Measurements from ENCODE around the gene ORAI3. TPM values are rescaled to one million over a fixed set of nuclear protein-coding genes. Genes with fewer than 3 reads are reported as not detected.

The ORAI3 gene
- total RNA-seq, 1 donor from 2014 or later, result 26.2 TPM

- no peak overlapping the region for H3K4me3 Mint-ChIP-seq
- H3K9me3 Mint-ChIP-seq, result no peaks in the 10 kb centered on the region
- no peak for TF ChIP-seq CTCF (IDR thresholded peaks at IDR 0.05; ENCODE audit: unreplicated experiment)
- no peak overlapping the region for H3K27ac Mint-ChIP-seq
- no peaks in the 10 kb centered on the region for H3K27me3 Mint-ChIP-seq (ENCODE audit: low read depth)
- H3K4me1 Mint-ChIP-seq, result peaks cover 5% of the 10 kb centered on the region
- DNase-seq (ENCODE audit: low spot score in 2 of 2, unreplicated experiment in 2 of 2), result no peak
- peaks cover 17% of the 10 kb centered on the region for H3K36me3 Mint-ChIP-seq
Observed at GRCh38 chr16:30983289-30983889, 34.5 kb downstream of the ORAI3 start.

GRCh38 chr16:30983898-30984610 lies 35.2 kb downstream of the ORAI3 start:
- Mint-ChIP-seq H3K4me3 (no peak overlapping the region), H3K27me3 (ENCODE audit: low read depth) (no peaks in the 10 kb centered on the region), H3K27ac (no peak overlapping the region), H3K4me1 (peaks cover 5% of the 10 kb centered on the region), H3K9me3 (no peaks in the 10 kb centered on the region), H3K36me3 (peaks cover 12% of the 10 kb centered on the region)
- TF ChIP-seq CTCF (IDR thresholded peaks at IDR 0.05; ENCODE audit: unreplicated experiment), result no peak
- no peak for DNase-seq (ENCODE audit: low spot score in 2 of 2, unreplicated experiment in 2 of 2)

- DNase-seq (ENCODE audit: low spot score in 2 of 2, unreplicated experiment in 2 of 2), result peak; percentile 85 to 96
- peak; percentile 97 for TF ChIP-seq CTCF (IDR thresholded peaks at IDR 0.05; ENCODE audit: unreplicated experiment)
- Mint-ChIP-seq H3K4me1 (peaks cover 5% of the 10 kb centered on the region), H3K27ac (peak within 1 kb of the TSS; percentile 64), H3K9me3 (no peaks in the 10 kb centered on the region), H3K27me3 (ENCODE audit: low read depth) (no peaks in the 10 kb centered on the region), H3K36me3 (peaks cover 12% of the 10 kb centered on the region), H3K4me3 (peak within 1 kb of the TSS; percentile 63)
Observed at GRCh38 chr16:30984669-30985400, 36.0 kb downstream of the ORAI3 start, which contains the start of gene HSD3B7. TSS of gene HSD3B7 (plus strand) at chr16:30985207. CDS start at chr16:30985659, 452 bp downstream.

GRCh38 chr16:30985401-30986128 lies 36.7 kb downstream of the ORAI3 start:
- H3K27me3 Mint-ChIP-seq (ENCODE audit: low read depth), result no peaks in the 10 kb centered on the region
- H3K27ac Mint-ChIP-seq, result peak overlapping the region; percentile 64
- H3K4me1 Mint-ChIP-seq, result peaks cover 5% of the 10 kb centered on the region
- DNase-seq (ENCODE audit: low spot score in 2 of 2, unreplicated experiment in 2 of 2), result peak in 1 of 2 experiments; percentile 64
- H3K4me3 Mint-ChIP-seq, result peak overlapping the region; percentile 63
- TF ChIP-seq CTCF (IDR thresholded peaks at IDR 0.05; ENCODE audit: unreplicated experiment), result no peak
- H3K36me3 Mint-ChIP-seq, result peaks cover 8% of the 10 kb centered on the region
- no peaks in the 10 kb centered on the region for H3K9me3 Mint-ChIP-seq
